ENCODE data around the gene DAZAP2. TPM values are rescaled to one million over a fixed set of nuclear protein-coding genes. Genes with fewer than 3 reads are reported as not detected.
A peak's percentile ranks its signal among the peaks of the same experiment; 100 is the strongest.

The DAZAP2 gene
- total RNA-seq, 1 donor from 2014 or later, result 77.9 TPM

DNA sequence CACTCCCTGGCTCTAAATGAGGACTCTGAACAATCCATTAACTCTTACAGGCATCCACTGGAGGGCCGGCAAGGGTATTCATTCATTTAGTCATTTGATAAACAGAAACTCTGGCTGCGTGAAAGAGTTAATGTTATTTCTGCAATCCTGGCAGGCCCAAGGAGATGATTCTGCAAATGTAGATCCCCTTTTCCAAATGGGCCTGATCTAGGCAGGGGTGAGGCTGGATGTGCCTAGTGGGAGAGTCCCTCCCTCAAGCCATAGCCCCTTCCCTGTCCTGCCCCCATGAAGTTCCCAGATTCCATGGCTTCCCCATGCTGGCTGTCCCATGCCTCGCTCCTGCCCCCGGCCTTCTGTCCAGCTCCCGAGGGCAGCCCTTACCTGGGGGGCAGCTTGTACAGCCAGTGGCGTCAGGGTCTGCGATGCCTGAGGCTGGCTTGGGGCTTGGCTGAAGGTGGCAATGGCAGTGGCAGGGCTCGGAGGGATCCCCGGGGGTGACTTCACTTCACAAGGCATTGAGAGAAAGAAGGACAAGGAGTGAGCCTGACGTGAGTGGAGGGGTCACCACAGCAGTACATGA lies 39.2 kb upstream of the DAZAP2 start:
- no peak overlapping the region for H3K27ac Mint-ChIP-seq (ENCODE audit: unreplicated experiment)
- no peak overlapping the region for H3K4me3 Mint-ChIP-seq (ENCODE audit: unreplicated experiment)
- H3K27me3 Mint-ChIP-seq (ENCODE audit: low read depth), result no peaks in the 10 kb centered on the region
- DNase-seq (ENCODE audit: low spot score), result peak; percentile 79
- TF ChIP-seq CTCF (IDR thresholded peaks at IDR 0.05), result no peak
- H3K9me3 Mint-ChIP-seq (ENCODE audit: low read depth), result no peaks in the 10 kb centered on the region
- peaks cover 2% of the 10 kb centered on the region for H3K36me3 Mint-ChIP-seq (ENCODE audit: low read depth)
- H3K4me1 Mint-ChIP-seq (ENCODE audit: low read depth), result no peaks in the 10 kb centered on the region

GRCh38 chr12:51200156-51200555 lies 38.5 kb upstream of the DAZAP2 start:
- Mint-ChIP-seq H3K4me1 (ENCODE audit: low read depth) (no peaks in the 10 kb centered on the region), H3K36me3 (ENCODE audit: low read depth) (peaks cover 2% of the 10 kb centered on the region), H3K27ac (ENCODE audit: unreplicated experiment) (no peak overlapping the region), H3K27me3 (ENCODE audit: low read depth) (no peaks in the 10 kb centered on the region), H3K9me3 (ENCODE audit: low read depth) (no peaks in the 10 kb centered on the region), H3K4me3 (ENCODE audit: unreplicated experiment) (no peak overlapping the region)
- TF ChIP-seq CTCF (IDR thresholded peaks at IDR 0.05), result no peak
- DNase-seq (ENCODE audit: low spot score), result no peak

DNA sequence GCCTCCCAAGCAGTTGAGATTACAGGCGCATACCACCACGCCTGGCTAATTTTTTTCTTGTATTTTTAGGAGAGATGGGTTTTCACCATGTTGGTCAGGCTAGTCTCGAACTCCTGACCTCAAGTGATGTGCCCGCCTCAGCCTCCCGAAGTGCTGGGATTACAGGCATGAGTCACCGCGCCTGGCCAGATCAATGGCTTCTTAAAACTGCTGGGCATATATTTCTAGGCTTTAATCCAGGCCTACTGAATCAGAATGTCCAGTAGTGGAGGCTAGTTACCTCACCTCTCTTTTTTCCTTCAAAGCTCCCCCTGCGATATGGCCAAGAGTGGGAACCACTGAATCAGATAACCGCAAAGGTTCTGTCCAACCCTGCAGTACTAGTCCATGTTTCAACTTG lies 37.8 kb upstream of the DAZAP2 start:
- Mint-ChIP-seq H3K27me3 (ENCODE audit: low read depth) (no peaks in the 10 kb centered on the region), H3K4me3 (ENCODE audit: unreplicated experiment) (no peak overlapping the region), H3K9me3 (ENCODE audit: low read depth) (no peaks in the 10 kb centered on the region), H3K4me1 (ENCODE audit: low read depth) (no peaks in the 10 kb centered on the region), H3K27ac (ENCODE audit: unreplicated experiment) (no peak overlapping the region), H3K36me3 (ENCODE audit: low read depth) (peaks cover 3% of the 10 kb centered on the region)
- TF ChIP-seq CTCF (IDR thresholded peaks at IDR 0.05), result no peak
- peak; percentile 14 for DNase-seq (ENCODE audit: low spot score)

DNA sequence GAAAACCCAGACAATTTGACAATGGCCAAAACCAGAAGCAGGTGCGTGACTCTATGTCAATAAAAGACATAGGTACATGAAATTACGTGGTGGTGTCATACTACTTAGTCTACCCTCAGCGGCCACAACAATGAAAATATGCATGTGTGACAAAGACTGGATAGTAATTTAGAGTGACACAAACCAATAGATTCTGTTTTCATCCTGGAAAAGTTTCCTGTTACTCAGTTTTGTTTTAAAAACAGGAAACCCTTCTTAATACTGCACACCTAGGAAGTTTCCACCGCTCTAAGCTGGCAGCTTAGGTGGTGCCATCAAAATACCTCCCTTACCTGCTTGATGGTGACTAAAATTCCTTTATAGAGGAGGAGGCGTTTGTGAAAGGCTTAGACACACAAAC lies 35.9 kb upstream of the DAZAP2 start:
- Mint-ChIP-seq H3K4me1 (ENCODE audit: low read depth) (no peaks in the 10 kb centered on the region), H3K9me3 (ENCODE audit: low read depth) (no peaks in the 10 kb centered on the region), H3K27ac (ENCODE audit: unreplicated experiment) (no peak overlapping the region), H3K36me3 (ENCODE audit: low read depth) (peaks cover 4% of the 10 kb centered on the region), H3K4me3 (ENCODE audit: unreplicated experiment) (no peak overlapping the region), H3K27me3 (ENCODE audit: low read depth) (no peaks in the 10 kb centered on the region)
- TF ChIP-seq CTCF (IDR thresholded peaks at IDR 0.05), result no peak
- DNase-seq (ENCODE audit: low spot score), result no peak

DNA sequence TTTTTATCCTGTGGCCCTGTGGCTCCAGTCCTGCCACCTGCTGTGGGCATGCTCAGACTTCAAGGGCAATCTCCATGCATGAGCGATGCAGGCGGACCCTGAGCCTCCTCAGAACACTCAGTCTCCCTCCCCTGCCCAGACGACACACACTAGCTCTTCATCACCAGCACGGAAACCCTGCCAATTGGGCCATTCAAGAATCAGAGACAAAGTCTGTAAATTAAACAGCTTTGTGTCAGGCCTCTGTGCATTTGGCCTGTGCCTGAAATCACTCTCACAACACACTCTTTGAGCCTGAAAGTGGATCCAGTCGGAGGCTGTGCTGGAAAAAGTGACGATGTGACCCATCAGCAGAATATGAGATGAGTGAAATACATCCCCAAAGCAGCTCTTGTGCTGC lies 33.3 kb upstream of the DAZAP2 start:
- Mint-ChIP-seq H3K9me3 (ENCODE audit: low read depth) (no peaks in the 10 kb centered on the region), H3K36me3 (ENCODE audit: low read depth) (peaks cover 3% of the 10 kb centered on the region), H3K4me1 (ENCODE audit: low read depth) (no peaks in the 10 kb centered on the region), H3K27me3 (ENCODE audit: low read depth) (no peaks in the 10 kb centered on the region), H3K4me3 (ENCODE audit: unreplicated experiment) (no peak overlapping the region), H3K27ac (ENCODE audit: unreplicated experiment) (no peak overlapping the region)
- no peak for TF ChIP-seq CTCF (IDR thresholded peaks at IDR 0.05)
- DNase-seq (ENCODE audit: low spot score), result no peak

All from chondrocyte (in vitro differentiated cells).